HG03097 (cell line): ENCODE measurements around the gene PLEKHO2.
A peak's percentile ranks its signal among the peaks of the same experiment; 100 is the strongest.
"Not testable (repeated sequence)": the region's sequence is repeated elsewhere in the genome, so short reads cannot be mapped to it uniquely, and the experiment has no call there.

Source experiments
- ATAC-seq: cut with Tn5 transposase; IDR thresholded peaks from one replicate; pipeline ENCODE4 v1.9.1; 2021; ENCODE audit not compliant: unreplicated experiment, low FRiP score

The PLEKHO2 gene

GRCh38 chr15:64841344-64842095 is at the start of gene PLEKHO2:
PLEKHO2 (plus strand) TSS chr15:64841915; CDS start chr15:64842017, 102 bp downstream.
- ATAC-seq, result peak; percentile 45

- no peak for ATAC-seq
These were observed 49.4 kb upstream of the PLEKHO2 start for GRCh38 chr15:64792282-64792681.

- not testable (repeated sequence) for ATAC-seq
These were observed 46.4 kb upstream of the PLEKHO2 start for GRCh38 chr15:64795299-64795698.

- ATAC-seq, result not testable (repeated sequence)
These were observed 45.8 kb upstream of the PLEKHO2 start for GRCh38 chr15:64795921-64796320.

GRCh38 chr15:64798905-64799304 is 42.8 kb upstream of the PLEKHO2 start:
- ATAC-seq, result not testable (repeated sequence)

GRCh38 chr15:64800476-64800875 is 41.2 kb upstream of the PLEKHO2 start:
- ATAC-seq, result no peak

- no peak for ATAC-seq
These were observed 38.2 kb upstream of the PLEKHO2 start for GRCh38 chr15:64803526-64803925.

GRCh38 chr15:64804619-64805018 is 37.1 kb upstream of the PLEKHO2 start:
- no peak for ATAC-seq

GRCh38 chr15:64806509-64806908 is 35.2 kb upstream of the PLEKHO2 start:
- no peak for ATAC-seq

- no peak for ATAC-seq
These were observed 34.5 kb upstream of the PLEKHO2 start for GRCh38 chr15:64807051-64807749.

- ATAC-seq, result no peak
These were observed 33.9 kb upstream of the PLEKHO2 start for GRCh38 chr15:64807751-64808222.

GRCh38 chr15:64808785-64809453 is 32.8 kb upstream of the PLEKHO2 start:
- no peak for ATAC-seq

- ATAC-seq, result no peak
These were observed 31.8 kb upstream of the PLEKHO2 start for GRCh38 chr15:64809649-64810496.

GRCh38 chr15:64810497-64811326 is 31.0 kb upstream of the PLEKHO2 start:
- no peak for ATAC-seq

GRCh38 chr15:64813075-64813474 is 28.6 kb upstream of the PLEKHO2 start:
- no peak for ATAC-seq

- ATAC-seq, result not testable (repeated sequence)
These were observed 27.4 kb upstream of the PLEKHO2 start for GRCh38 chr15:64814283-64814682.

GRCh38 chr15:64814965-64815364 is 26.8 kb upstream of the PLEKHO2 start:
- not testable (repeated sequence) for ATAC-seq

- no peak for ATAC-seq
These were observed 25.3 kb upstream of the PLEKHO2 start for GRCh38 chr15:64816452-64816851.

GRCh38 chr15:64824929-64825430 is 16.7 kb upstream of the PLEKHO2 start:
- ATAC-seq, result no peak
